K562 (cell line): ENCODE data around the gene ASXL2. TPM values are rescaled to one million over a fixed set of nuclear protein-coding genes. Genes with fewer than 3 reads are reported as not detected.

Experiments
- ATAC-seq: fragments of 200-7000 bp; cut with Tn5 transposase; 3 replicates; pipeline ENCODE4 v1.9.1; 2020; ENCODE audit warnings: moderate library complexity
- BruUV-seq: library from RNA; stranded (reverse); fragments of 400-500 nt; replicated peaks from 2 replicates; lab custom pipeline; 2021; lab: Mats Ljungman, UMichigan
- CTCF ChIA-PET: fragments of 300-600 bp; formaldehyde crosslinking; extraction: SDS; loops from one replicate; lab custom pipeline; 2021; ENCODE audit warnings: low intra/inter-chr PET ratio; lab: Yijun Ruan, JAX
- POLR2A ChIA-PET: fragments of 300-600, 350-650 bp; sonication (Branson Sonifier 250); formaldehyde crosslinking; extraction: SDS; loops from one replicate; lab custom pipeline; 2021; ENCODE audit warnings: antibody characterized with exemption, inconsistent platforms; lab: Yijun Ruan, JAX
- DNase-seq, 4 experiments: peaks; one replicate each; pipeline versions ENCODE4 v3.0.0 to v3.0.0-alpha.2; 2011 to 2018; ENCODE audit warnings: low spot score in 3 of 4, mixed read lengths in 3 of 4; ENCODE audit errors: extremely low read depth in 1 of 4
- FAIRE-seq: peaks from 2 replicates; lab custom pipeline; 2011; peaks lifted over from hg19 to GRCh38; lab: Jason Lieb, UNC
- H2AFZ ChIP-seq: 2 replicates; pipeline ENCODE4 v1.6.0; 2011; ENCODE audit warnings: low read depth, low read length, control low read depth, inconsistent platforms
- H3K27ac ChIP-seq: fragments of 200-600 bp; 3 replicates; pipeline ENCODE4 v1.8.0; 2011; ENCODE audit warnings: low read depth, mild to moderate bottlenecking, control low read depth, inconsistent platforms, low read length, moderate library complexity, mixed read lengths; ENCODE audit errors: extremely low read depth
- H3K27me3 ChIP-seq, 2 experiments: fragments of 300-600 bp in 1 of 2; 2 replicates in 1 of 2; 3 replicates in 1 of 2; pipeline versions ENCODE4 v1.6.0 to v1.8.0; 2011; ENCODE audit warnings: inconsistent platforms in 2 of 2, low read length in 2 of 2, mild to moderate bottlenecking in 1 of 2, mixed read lengths in 1 of 2, moderate library complexity in 1 of 2; ENCODE audit not compliant: control insufficient read depth in 2 of 2, insufficient read depth in 2 of 2
- H3K36me3 ChIP-seq: fragments of 300-600 bp; 3 replicates; pipeline ENCODE4 v1.8.0; 2011; ENCODE audit warnings: mild to moderate bottlenecking, low read length, inconsistent platforms; ENCODE audit not compliant: control insufficient read depth, insufficient read depth
- H3K4me1 ChIP-seq, 2 experiments: fragments of 200-600 bp in 1 of 2; replicated peaks in 1 of 2; 2 replicates in 1 of 2; 3 replicates in 1 of 2; pipeline versions ENCODE4 v1.5.1 to v1.8.0; 2011; ENCODE audit warnings: inconsistent platforms in 2 of 2, low read length in 2 of 2, mild to moderate bottlenecking in 1 of 2, mixed read lengths in 1 of 2, moderate library complexity in 1 of 2; ENCODE audit not compliant: control insufficient read depth in 2 of 2, insufficient read depth in 2 of 2
- H3K4me2 ChIP-seq: 2 replicates; pipeline ENCODE4 v1.6.1; 2011; ENCODE audit warnings: low read length, control low read depth, inconsistent platforms, mixed read lengths; ENCODE audit not compliant: insufficient read depth
- H3K4me3 ChIP-seq: fragments of 200-600 bp; sonication (generic), shearing (Covaris generic); 2 replicates; pipeline ENCODE4 v1.5.1; 2016; ENCODE audit warnings: control low read depth, inconsistent platforms
- H3K79me2 ChIP-seq: fragments of 200-600 bp; 3 replicates; pipeline ENCODE4 v1.8.0; 2011; ENCODE audit warnings: low read length, inconsistent platforms; ENCODE audit not compliant: control insufficient read depth, insufficient read depth
- H3K9ac ChIP-seq, 2 experiments: 2 replicates each; pipeline versions ENCODE4 v1.6.0 to v1.6.1; 2011; ENCODE audit warnings: low read depth in 2 of 2, low read length in 2 of 2, control low read depth in 1 of 2, inconsistent platforms in 1 of 2, mild to moderate bottlenecking in 1 of 2, mixed read lengths in 1 of 2; ENCODE audit not compliant: insufficient read depth in 1 of 2
- H3K9me1 ChIP-seq: one replicate; pipeline ENCODE4 v1.6.0; 2011; ENCODE audit warnings: inconsistent platforms, mild to moderate bottlenecking, low read length, moderate library complexity; ENCODE audit not compliant: control insufficient read depth, insufficient read depth
- H3K9me3 ChIP-seq: replicated peaks from 2 replicates; pipeline ENCODE4 v1.5.1; 2011; ENCODE audit warnings: low read depth, low read length, inconsistent platforms; ENCODE audit not compliant: control insufficient read depth, insufficient read depth
- H4K20me1 ChIP-seq: replicated peaks from 2 replicates; pipeline ENCODE4 v1.6.1; 2011; ENCODE audit warnings: low read length, inconsistent platforms, mixed read lengths; ENCODE audit not compliant: control insufficient read depth, insufficient read depth
- CLOCK ChIP-seq: fragments of 250-450 bp; sonication (Bioruptor Pico); IDR thresholded peaks from 2 replicates; pipeline ENCODE4 v1.4.0; 2020; ENCODE audit warnings: mild to moderate bottlenecking, moderate library complexity, borderline replicate concordance
- FOXK1 ChIP-seq: sonication (generic); formaldehyde crosslinking; IDR thresholded peaks from 2 replicates; pipeline ENCODE4 v1.8.0; 2022; ENCODE audit warnings: missing genetic modification reagents, mild to moderate bottlenecking, borderline replicate concordance
- HMGN3 ChIP-seq: IDR thresholded peaks from 2 replicates; pipeline ENCODE4 v1.6.1; 2011; ENCODE audit warnings: borderline replicate concordance, low read depth, mild to moderate bottlenecking, mixed read lengths, low read length; ENCODE audit not compliant: insufficient read length; ENCODE audit errors: extremely low read depth
- HMGXB4 ChIP-seq: sonication (generic); formaldehyde crosslinking; IDR thresholded peaks from 2 replicates; pipeline ENCODE4 v1.8.1; 2023; ENCODE audit warnings: mild to moderate bottlenecking, missing genetic modification reagents
- MTA2 ChIP-seq: fragments of 450-650 bp; IDR thresholded peaks from 2 replicates; pipeline ENCODE4 v1.6.1; 2016; ENCODE audit warnings: low read depth
- PRDM10 ChIP-seq: fragments of 450-650 bp; IDR thresholded peaks from 2 replicates; pipeline ENCODE4 v1.6.1; 2018; ENCODE audit not compliant: partially characterized antibody
- TCF15 ChIP-seq: fragments of 250-450 bp; sonication (Bioruptor Pico); IDR thresholded peaks from 2 replicates; pipeline ENCODE4 v1.8.0; 2022; ENCODE audit warnings: moderate library complexity, mild to moderate bottlenecking, inconsistent platforms
- ZBTB8A ChIP-seq: fragments of 450-650 bp; IDR thresholded peaks from 2 replicates; pipeline ENCODE4 v1.6.1; 2018; ENCODE audit warnings: mild to moderate bottlenecking, moderate library complexity; ENCODE audit not compliant: partially characterized antibody
- ZNF76 ChIP-seq: fragments of 250-450 bp; sonication (Bioruptor Pico); IDR thresholded peaks from 2 replicates; pipeline ENCODE4 v1.4.0; 2020; ENCODE audit warnings: mild to moderate bottlenecking, moderate library complexity, borderline replicate concordance
- ZNF766 ChIP-seq: fragments of 200-800 bp; sonication (Bioruptor generic); conservative IDR thresholded peaks from 2 replicates; pipeline ENCODE4 v1.6.1; 2016; ENCODE audit warnings: missing genetic modification characterization, missing compliant biosample characterization
- WGBS: fragments of 100-300 bp; shearing (Covaris generic); methylation state at CpG from one replicate; pipeline ENCODE4 v1.1.6; 2016; ENCODE audit warnings: low coverage, mixed read lengths; ENCODE audit not compliant: insufficient coverage; ENCODE audit errors: missing lambda C conversion rate; 5-methylcytosine and 5-hydroxymethylcytosine counted together
- in situ Hi-C: fragments of 300-500 bp; cut with MboI; formaldehyde crosslinking; loops from 4 replicates; pipeline ENCODE4 v1.15.0; 2018; ENCODE audit warnings: inconsistent platforms, mixed read lengths
- intact Hi-C: fragments of 100-400 bp; cut with micrococcal nuclease; formaldehyde crosslinking; loops from 2 replicates; pipeline ENCODE4 v1.14.2; 2022
- polyA plus RNA-seq, 8 experiments: library from polyadenylated mRNA; depleted of rRNA in 4 of 8; stranded (reverse) in 5 of 8; unstranded in 3 of 8; fragments of >200 nt; fragmentation: Nextera tagmentation in 2 of 8; fragmentation: Illumina TruSeq in 1 of 8; extraction: Ambion mirVana in 2 of 8; extraction: Trizol in 1 of 8; gene quantifications; 2 replicates each; pipeline versions ENCODE4 v1.2.1 to v1.2.3, GENCODE V29; 2011 to 2014; ENCODE audit warnings: inconsistent platforms in 1 of 8, missing spikeins in 1 of 8
- total RNA-seq, 7 experiments: library from RNA; depleted of rRNA in 6 of 7; stranded (reverse); fragments of >200 nt in 6 of 7; fragmentation: Illumina TruSeq in 2 of 7; extraction: Trizol in 2 of 7; gene quantifications; 2 replicates each; pipeline versions ENCODE4 v1.2.1 to v1.2.3, GENCODE V29; 2011 to 2021; ENCODE audit warnings: low replicate concordance in 1 of 7

Gene ASXL2
- total and polyA plus RNA-seq, 9 of the 15 experiments (the other 6 are each of a cell fraction or from before 2014, with no cell fraction given) = 2.2 to 25.9 (median 9.0) TPM

- TF ChIP-seq CLOCK (no peak), ZBTB8A (no peak)
Observed at GRCh38 chr2:25698752-25699151, 179.5 kb downstream of the ASXL2 start (continued).

- intact Hi-C loops (no loop called here), in situ Hi-C loops (no loop called here)
- CTCF ChIA-PET = no interaction called here
- TF ChIP-seq HMGN3 (no peak), TCF15 (CRISPR knock-in tag) (no peak), HMGXB4 (CRISPR knock-in tag) (no peak), PRDM10 (no peak), ZNF766 (no peak), ZNF76 (CRISPR knock-in tag) (no peak), FOXK1 (no peak), MTA2 (no peak)
Observed at GRCh38 chr2:25697559-25698341, 180.5 kb downstream of the ASXL2 start.

More at GRCh38 chr2:25697559-25698341, 180.5 kb downstream of the ASXL2 start:
- 1% methylated on average over 17 of the region's 17 CpGs for WGBS
- Histone ChIP-seq H3K9ac (no peak overlapping the region; a peak in 1 of 4 replicates), H3K9me1 (no peaks in the 10 kb centered on the region), H2AFZ (no peak overlapping the region), H3K9me3 (no peaks in the 10 kb centered on the region), H3K79me2 (no peaks in the 10 kb centered on the region), H3K36me3 (no peaks in the 10 kb centered on the region), H4K20me1 (peaks cover 6% of the 10 kb centered on the region; the same call in 1 of the 2 replicates), H3K4me1 (no peaks in the 10 kb centered on the region), H3K4me3 (no peak overlapping the region), H3K27me3 (peaks cover 26 to 36% of the 10 kb centered on the region in 2 experiments; a peak in 4 of 5 replicates), H3K27ac (no peak overlapping the region), H3K4me2 (no peak overlapping the region)
- DNase-seq = no peak
- POLR2A ChIA-PET = interaction anchor here (0.6 to 1.2 kb wide), 3 partner anchors 11 to 22 kb away, joined by 3 to 9 read pairs (median 3); no protein-coding TSS in a partner anchor
- no TSS peak for BruUV-seq
- FAIRE-seq = no peak
- ATAC-seq = peak; percentile 38; the same call in 2 of the 3 replicates
